Measurements from ENCODE around the gene HERC3.

GRCh38 chr4:88720451-88721428 is 128.5 kb downstream of the HERC3 start:
- TF ChIP-seq ZBTB40 (IDR thresholded peaks at IDR 0.05) = no peak
- TF ChIP-seq ZBTB40 (CRISPR knock-in tag; IDR thresholded peaks at IDR 0.05) = no peak
- TF ChIP-seq, protein P1, sequence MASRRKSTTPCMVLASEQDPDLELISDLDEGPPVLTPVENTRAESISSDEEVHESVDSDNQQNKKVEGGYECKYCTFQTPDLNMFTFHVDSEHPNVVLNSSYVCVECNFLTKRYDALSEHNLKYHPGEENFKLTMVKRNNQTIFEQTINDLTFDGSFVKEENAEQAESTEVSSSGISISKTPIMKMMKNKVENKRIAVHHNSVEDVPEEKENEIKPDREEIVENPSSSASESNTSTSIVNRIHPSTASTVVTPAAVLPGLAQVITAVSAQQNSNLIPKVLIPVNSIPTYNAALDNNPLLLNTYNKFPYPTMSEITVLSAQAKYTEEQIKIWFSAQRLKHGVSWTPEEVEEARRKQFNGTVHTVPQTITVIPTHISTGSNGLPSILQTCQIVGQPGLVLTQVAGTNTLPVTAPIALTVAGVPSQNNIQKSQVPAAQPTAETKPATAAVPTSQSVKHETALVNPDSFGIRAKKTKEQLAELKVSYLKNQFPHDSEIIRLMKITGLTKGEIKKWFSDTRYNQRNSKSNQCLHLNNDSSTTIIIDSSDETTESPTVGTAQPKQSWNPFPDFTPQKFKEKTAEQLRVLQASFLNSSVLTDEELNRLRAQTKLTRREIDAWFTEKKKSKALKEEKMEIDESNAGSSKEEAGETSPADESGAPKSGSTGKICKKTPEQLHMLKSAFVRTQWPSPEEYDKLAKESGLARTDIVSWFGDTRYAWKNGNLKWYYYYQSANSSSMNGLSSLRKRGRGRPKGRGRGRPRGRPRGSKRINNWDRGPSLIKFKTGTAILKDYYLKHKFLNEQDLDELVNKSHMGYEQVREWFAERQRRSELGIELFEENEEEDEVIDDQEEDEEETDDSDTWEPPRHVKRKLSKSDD (CRISPR knock-in tag; IDR thresholded peaks at IDR 0.05; ENCODE audit: low read depth) = no peak
- no peak for TF ChIP-seq CTCF (CRISPR knock-in tag; IDR thresholded peaks at IDR 0.05)
- no peak for TF ChIP-seq MAFG (CRISPR knock-in tag; IDR thresholded peaks at IDR 0.05)
